Osteoblast (primary cell): ENCODE data around the gene GSTK1. TPM values are rescaled to one million over a fixed set of nuclear protein-coding genes. Genes with fewer than 3 reads are reported as not detected.

Source experiments
- DNase-seq: peaks from one replicate; pipeline ENCODE4 v3.0.0; 2011; ENCODE audit warnings: low spot score, mixed read lengths; ENCODE audit not compliant: insufficient read length; ENCODE audit errors: missing footprints
- H2AFZ ChIP-seq: 2 replicates; pipeline ENCODE4 v1.6.0; 2011; ENCODE audit warnings: mild to moderate bottlenecking, low read length
- H3K27ac ChIP-seq: 2 replicates; pipeline ENCODE4 v1.5.1; 2011; ENCODE audit warnings: mild to moderate bottlenecking, low read depth, low read length, moderate library complexity
- H3K27me3 ChIP-seq: 2 replicates; pipeline ENCODE4 v1.6.0; 2012; ENCODE audit warnings: mild to moderate bottlenecking, control low read depth, inconsistent platforms, low read length, moderate library complexity; ENCODE audit not compliant: insufficient read depth
- H3K36me3 ChIP-seq: 2 replicates; pipeline ENCODE4 v1.5.1; 2011; ENCODE audit warnings: mild to moderate bottlenecking, low read length, control low read depth, moderate library complexity; ENCODE audit not compliant: insufficient read depth
- H3K4me1 ChIP-seq: 2 replicates; pipeline ENCODE4 v1.5.1; 2011; ENCODE audit warnings: mild to moderate bottlenecking, low read length, control low read depth, moderate library complexity; ENCODE audit not compliant: insufficient read depth
- H3K4me2 ChIP-seq: 2 replicates; pipeline ENCODE4 v1.6.0; 2011; ENCODE audit warnings: mild to moderate bottlenecking, low read length; ENCODE audit not compliant: insufficient read depth
- H3K4me3 ChIP-seq: fragments of 200-600 bp; sonication (generic); 3 replicates; pipeline ENCODE4 v1.5.1; 2012; ENCODE audit warnings: mild to moderate bottlenecking, low read length, inconsistent platforms; ENCODE audit not compliant: insufficient read depth
- H3K79me2 ChIP-seq: 2 replicates; pipeline ENCODE4 v1.6.0; 2012; ENCODE audit warnings: mild to moderate bottlenecking, low read length, control low read depth, inconsistent platforms; ENCODE audit not compliant: insufficient read depth
- H3K9me3 ChIP-seq: 2 replicates; pipeline ENCODE4 v1.5.1; 2011; ENCODE audit warnings: low read depth, low read length, control low read depth
- H4K20me1 ChIP-seq: 2 replicates; pipeline ENCODE4 v1.6.0; 2012; ENCODE audit warnings: mild to moderate bottlenecking, low read length, control low read depth; ENCODE audit not compliant: insufficient read depth
- total RNA-seq: library from RNA; depleted of rRNA; stranded (reverse); fragments of >200 nt; gene quantifications from 2 replicates; pipeline ENCODE4 v1.2.3, GENCODE V29; 2012
- TF ChIP-seq, protein P1 (sequence below): IDR thresholded peaks from 2 replicates; pipeline ENCODE4 v1.5.1; 2011; ENCODE audit warnings: mild to moderate bottlenecking, low read depth, low read length, moderate library complexity; ENCODE audit errors: extremely low read depth

The GSTK1 gene
- total RNA-seq, 1 donor, result 99.9 TPM

DNA sequence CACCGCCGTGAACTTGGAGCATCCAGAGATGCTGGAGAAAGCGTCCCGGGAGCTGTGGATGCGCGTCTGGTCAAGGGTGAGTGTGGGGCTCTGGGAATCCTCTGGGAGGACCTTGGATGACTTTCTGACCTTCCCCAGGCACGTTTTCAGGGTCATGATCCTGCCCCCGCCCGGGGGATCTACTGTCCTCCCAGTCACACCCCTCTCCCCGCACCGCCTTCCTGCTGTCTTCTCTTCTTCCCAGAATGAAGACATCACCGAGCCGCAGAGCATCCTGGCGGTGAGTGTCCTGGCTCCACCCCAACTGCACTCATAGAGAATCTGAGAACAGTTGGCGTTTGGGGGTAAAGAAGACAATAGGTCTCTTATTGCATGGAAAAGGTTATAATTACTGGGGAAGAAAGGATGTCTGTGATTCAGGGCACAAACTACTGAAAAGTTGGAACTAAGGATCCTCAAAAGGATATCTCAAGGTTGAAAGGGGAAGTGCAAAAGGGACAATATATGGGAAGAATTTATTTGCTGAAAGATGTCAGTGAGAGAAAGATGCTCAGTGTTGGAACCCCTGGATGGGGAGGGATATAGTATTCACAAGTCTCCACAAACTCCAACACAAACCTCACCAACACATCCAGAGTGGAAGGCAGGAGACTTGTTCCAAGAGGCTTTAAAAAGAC, 1.9 kb downstream of the GSTK1 start:
- Histone ChIP-seq H3K9me3 (no peaks in the 10 kb centered on the region), H2AFZ (no peak overlapping the region), H3K4me3 (no peak overlapping the region), H3K79me2 (peaks cover 15% of the 10 kb centered on the region), H4K20me1 (no peaks in the 10 kb centered on the region), H3K27ac (no peak overlapping the region), H3K4me1 (no peaks in the 10 kb centered on the region), H3K4me2 (no peak overlapping the region), H3K36me3 (peaks cover 21% of the 10 kb centered on the region), H3K27me3 (no peaks in the 10 kb centered on the region)
- DNase-seq, result no peak
- TF ChIP-seq, protein P1, sequence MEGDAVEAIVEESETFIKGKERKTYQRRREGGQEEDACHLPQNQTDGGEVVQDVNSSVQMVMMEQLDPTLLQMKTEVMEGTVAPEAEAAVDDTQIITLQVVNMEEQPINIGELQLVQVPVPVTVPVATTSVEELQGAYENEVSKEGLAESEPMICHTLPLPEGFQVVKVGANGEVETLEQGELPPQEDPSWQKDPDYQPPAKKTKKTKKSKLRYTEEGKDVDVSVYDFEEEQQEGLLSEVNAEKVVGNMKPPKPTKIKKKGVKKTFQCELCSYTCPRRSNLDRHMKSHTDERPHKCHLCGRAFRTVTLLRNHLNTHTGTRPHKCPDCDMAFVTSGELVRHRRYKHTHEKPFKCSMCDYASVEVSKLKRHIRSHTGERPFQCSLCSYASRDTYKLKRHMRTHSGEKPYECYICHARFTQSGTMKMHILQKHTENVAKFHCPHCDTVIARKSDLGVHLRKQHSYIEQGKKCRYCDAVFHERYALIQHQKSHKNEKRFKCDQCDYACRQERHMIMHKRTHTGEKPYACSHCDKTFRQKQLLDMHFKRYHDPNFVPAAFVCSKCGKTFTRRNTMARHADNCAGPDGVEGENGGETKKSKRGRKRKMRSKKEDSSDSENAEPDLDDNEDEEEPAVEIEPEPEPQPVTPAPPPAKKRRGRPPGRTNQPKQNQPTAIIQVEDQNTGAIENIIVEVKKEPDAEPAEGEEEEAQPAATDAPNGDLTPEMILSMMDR, result no peak

DNA sequence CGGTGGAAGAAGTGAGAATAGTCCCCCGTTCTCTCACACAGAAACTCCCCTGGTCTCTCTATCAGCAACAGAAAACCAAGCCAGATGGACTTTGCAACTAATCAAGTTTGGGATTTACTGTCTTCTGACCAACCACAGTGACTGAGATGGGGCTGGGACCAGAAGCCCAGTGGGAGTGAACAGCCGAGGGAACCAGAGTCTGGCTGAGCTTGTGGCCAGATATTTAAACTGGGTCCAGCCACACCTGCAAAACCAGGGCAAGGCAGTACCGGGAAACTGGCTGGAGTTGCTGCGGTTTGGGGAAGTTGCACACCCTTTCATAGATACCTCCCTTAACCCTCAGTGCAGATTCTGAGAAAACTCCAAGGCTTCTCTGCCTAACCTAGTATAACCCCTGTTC, 6.0 kb downstream of the GSTK1 start:
- no peak overlapping the region for H3K4me3 ChIP-seq
- TF ChIP-seq, protein P1, result no peak
- H3K4me2 ChIP-seq, result no peak overlapping the region
- no peaks in the 10 kb centered on the region for H3K27me3 ChIP-seq
- H3K27ac ChIP-seq, result no peak overlapping the region
- DNase-seq, result no peak
- no peaks in the 10 kb centered on the region for H3K4me1 ChIP-seq
- H2AFZ ChIP-seq, result no peak overlapping the region
- H3K36me3 ChIP-seq, result peaks cover 21% of the 10 kb centered on the region
- H4K20me1 ChIP-seq, result no peaks in the 10 kb centered on the region
- no peaks in the 10 kb centered on the region for H3K9me3 ChIP-seq
- H3K79me2 ChIP-seq, result peaks cover 5% of the 10 kb centered on the region

DNA sequence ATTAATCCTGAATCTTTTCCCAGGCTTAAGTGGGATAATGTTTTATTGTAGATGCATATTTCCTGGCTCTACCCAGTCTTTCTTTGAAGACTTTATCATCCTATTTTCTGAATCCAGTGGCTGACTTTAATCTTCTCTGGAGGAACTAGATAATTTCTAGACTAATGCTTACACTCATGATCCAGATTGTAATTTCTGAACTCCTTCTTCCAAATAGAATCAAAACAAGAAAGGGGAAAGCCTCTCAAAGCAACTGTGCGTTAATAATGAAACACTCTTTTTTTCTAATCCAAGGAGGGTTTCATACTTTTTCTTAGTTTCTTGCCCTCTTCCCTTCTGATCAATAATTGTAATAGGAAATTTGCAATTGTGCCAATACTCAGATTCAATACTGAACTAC, 8.0 kb downstream of the GSTK1 start:
- Histone ChIP-seq H3K36me3 (peaks cover 21% of the 10 kb centered on the region), H3K9me3 (no peaks in the 10 kb centered on the region), H4K20me1 (no peaks in the 10 kb centered on the region), H3K4me3 (no peak overlapping the region), H3K4me1 (no peaks in the 10 kb centered on the region), H3K79me2 (no peaks in the 10 kb centered on the region), H3K27ac (no peak overlapping the region), H2AFZ (no peak overlapping the region), H3K4me2 (no peak overlapping the region), H3K27me3 (no peaks in the 10 kb centered on the region)
- no peak for DNase-seq
- TF ChIP-seq, protein P1, result no peak

DNA sequence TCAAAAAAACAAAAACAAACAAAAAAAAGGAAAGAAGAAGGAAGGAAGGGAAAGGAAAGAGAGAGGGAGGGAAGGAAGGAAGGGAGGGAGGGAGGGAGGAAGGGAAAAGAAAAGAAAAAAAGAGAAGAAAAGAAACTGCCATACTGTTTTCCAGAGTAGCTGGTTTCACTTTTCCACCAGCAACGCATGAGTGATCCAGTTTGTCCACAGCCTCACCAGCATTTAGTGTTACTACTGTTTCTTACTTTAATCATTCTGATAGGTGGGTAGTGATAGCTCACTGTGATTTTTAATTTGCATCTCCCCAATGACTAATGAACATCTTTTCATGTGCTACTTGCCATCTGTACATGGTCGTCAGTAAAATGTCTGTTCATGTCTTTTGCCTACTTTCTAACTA, 9.6 kb downstream of the GSTK1 start:
- Histone ChIP-seq H2AFZ (no peak overlapping the region), H3K36me3 (peaks cover 12% of the 10 kb centered on the region), H3K4me3 (no peak overlapping the region), H3K27ac (no peak overlapping the region), H4K20me1 (no peaks in the 10 kb centered on the region), H3K4me1 (no peaks in the 10 kb centered on the region), H3K27me3 (no peaks in the 10 kb centered on the region), H3K4me2 (no peak overlapping the region), H3K79me2 (no peaks in the 10 kb centered on the region), H3K9me3 (no peaks in the 10 kb centered on the region)
- TF ChIP-seq, protein P1, result no peak
- DNase-seq, result no peak
